Gastroesophageal sphincter (tissue), 4 donors: ENCODE measurements around the gene DIAPH2. TPM values are rescaled to one million over a fixed set of nuclear protein-coding genes. Genes with fewer than 3 reads are reported as not detected.

Experiments
- ATAC-seq: fragments of 150-250 bp; one replicate; pipeline ENCODE4 v1.9.1; 2016; ENCODE audit warnings: mild to moderate bottlenecking, moderate library complexity
- H3K27ac ChIP-seq, 4 donors: fragments of 200-600 bp; sonication (generic) in 3 of 4; 1 replicate in 3 of 4; 2 replicates in 1 of 4; pipeline ENCODE4 v1.5.1; 2016 to 2019
- H3K27me3 ChIP-seq: fragments of 200-600 bp; sonication (generic); one replicate; pipeline ENCODE4 v1.5.1; 2019
- H3K36me3 ChIP-seq, 2 donors: fragments of 200-600 bp; sonication (generic); one replicate each; pipeline ENCODE4 v1.5.1; 2019; ENCODE audit warnings: control low read depth in 1 of 2
- H3K4me1 ChIP-seq, 3 donors: fragments of 200-600 bp; sonication (generic); 1 replicate in 2 of 3; 2 replicates in 1 of 3; pipeline ENCODE4 v1.5.1; 2016 to 2019; ENCODE audit warnings: control low read depth in 2 of 3
- H3K4me3 ChIP-seq, 2 donors: fragments of 200-600 bp; sonication (generic); one replicate each; pipeline ENCODE4 v1.5.1; 2019; ENCODE audit warnings: mild to moderate bottlenecking in 1 of 2, moderate library complexity in 1 of 2
- H3K9me3 ChIP-seq, 3 donors: fragments of 200-600 bp; sonication (generic); one replicate each; pipeline ENCODE4 v1.5.1; 2017 to 2019; ENCODE audit warnings: control low read depth in 2 of 3
- CTCF ChIP-seq, 4 experiments: fragments of 200-600 bp in 2 of 4; fragments of 450-650 bp in 2 of 4; sonication (generic) in 1 of 4; IDR thresholded peaks; one replicate each; pipeline ENCODE4 v1.5.1; 2017 to 2019; ENCODE audit warnings: antibody characterized with exemption in 4 of 4, mild to moderate bottlenecking in 2 of 4, moderate library complexity in 2 of 4
- EP300 ChIP-seq: sonication (generic); formaldehyde crosslinking; IDR thresholded peaks from one replicate; pipeline ENCODE4 v1.6.1; 2017; ENCODE audit warnings: antibody characterized with exemption, mild to moderate bottlenecking
- POLR2A ChIP-seq, 2 donors: fragments of 450-650 bp; IDR thresholded peaks; one replicate each; pipeline ENCODE4 v1.6.1; 2017; ENCODE audit warnings: antibody characterized with exemption in 2 of 2, mild to moderate bottlenecking in 2 of 2, moderate library complexity in 1 of 2
- POLR2AphosphoS5 ChIP-seq: sonication (generic); formaldehyde crosslinking; IDR thresholded peaks from one replicate; pipeline ENCODE4 v1.6.1; 2017; ENCODE audit warnings: antibody characterized with exemption
- WGBS, 2 donors: methylation state at CpG; one replicate each; pipeline ENCODE4 v1.1.5; 2018; ENCODE audit warnings: low coverage in 1 of 2; 5-methylcytosine and 5-hydroxymethylcytosine counted together
- total RNA-seq, 4 donors: library from RNA; depleted of rRNA; stranded (reverse); fragments of >200 nt; gene quantifications; one replicate each; pipeline ENCODE4 v1.1.0, GENCODE V29; 2016

DIAPH2 gene
- total RNA-seq, 4 donors from 2014 or later: 46.1 to 93.9 (median 76.5) TPM

- no peaks in the 10 kb centered on the region for H3K4me1 ChIP-seq
- TF ChIP-seq POLR2AphosphoS5: no peak
- no peak for TF ChIP-seq POLR2A (IDR thresholded peaks at IDR 0.05)
- TF ChIP-seq EP300: no peak
- TF ChIP-seq CTCF (IDR thresholded peaks at IDR 0.05): no peak
- H3K36me3 ChIP-seq: no peaks in the 10 kb centered on the region
- H3K4me3 ChIP-seq: no peak overlapping the region
- ATAC-seq: no peak
- no peaks in the 10 kb centered on the region for H3K9me3 ChIP-seq
- no peaks in the 10 kb centered on the region for H3K27me3 ChIP-seq
- WGBS, 2 donors: 87 to 100% methylated on average over 3 of the region's 3 CpGs
- no peak overlapping the region for H3K27ac ChIP-seq
Measured at GRCh38 chrX:97046867-97047266, 362.2 kb downstream of the DIAPH2 start.

GRCh38 chrX:97050392-97050791 lies 365.8 kb downstream of the DIAPH2 start:
- no peak for TF ChIP-seq POLR2A (IDR thresholded peaks at IDR 0.05)
- TF ChIP-seq EP300: no peak
- TF ChIP-seq CTCF (IDR thresholded peaks at IDR 0.05): no peak
- TF ChIP-seq POLR2AphosphoS5: no peak
- Histone ChIP-seq H3K27ac (no peak overlapping the region), H3K9me3 (no peaks in the 10 kb centered on the region), H3K36me3 (no peaks in the 10 kb centered on the region), H3K27me3 (no peaks in the 10 kb centered on the region), H3K4me1 (no peaks in the 10 kb centered on the region), H3K4me3 (no peak overlapping the region)
- 23 to 29% methylated on average over 2 of the region's 2 CpGs for WGBS, 2 donors
- ATAC-seq: no peak

- H3K4me1 ChIP-seq: no peaks in the 10 kb centered on the region
- no peak for ATAC-seq
- H3K9me3 ChIP-seq: no peaks in the 10 kb centered on the region
- no peaks in the 10 kb centered on the region for H3K36me3 ChIP-seq
- no peak overlapping the region for H3K27ac ChIP-seq
- no peak overlapping the region for H3K4me3 ChIP-seq
- TF ChIP-seq POLR2AphosphoS5 (no peak), EP300 (no peak), POLR2A (IDR thresholded peaks at IDR 0.05) (no peak), CTCF (IDR thresholded peaks at IDR 0.05) (no peak)
- 49 to 65% methylated on average over 4 of the region's 4 CpGs for WGBS, 2 donors
- no peaks in the 10 kb centered on the region for H3K27me3 ChIP-seq
Measured at GRCh38 chrX:97057349-97057909, 372.8 kb downstream of the DIAPH2 start.

GRCh38 chrX:97060020-97060419 lies 375.4 kb downstream of the DIAPH2 start:
- H3K36me3 ChIP-seq: no peaks in the 10 kb centered on the region
- 52 to 98% methylated on average over 4 of the region's 4 CpGs for WGBS, 2 donors
- H3K4me3 ChIP-seq: no peak overlapping the region
- H3K27me3 ChIP-seq: no peaks in the 10 kb centered on the region
- H3K4me1 ChIP-seq: no peaks in the 10 kb centered on the region
- no peaks in the 10 kb centered on the region for H3K9me3 ChIP-seq
- TF ChIP-seq CTCF (IDR thresholded peaks at IDR 0.05) (no peak), POLR2AphosphoS5 (no peak), EP300 (no peak), POLR2A (IDR thresholded peaks at IDR 0.05) (no peak)
- ATAC-seq: no peak
- H3K27ac ChIP-seq: no peak overlapping the region

- TF ChIP-seq CTCF (IDR thresholded peaks at IDR 0.05) (no peak), POLR2A (IDR thresholded peaks at IDR 0.05) (no peak), EP300 (no peak), POLR2AphosphoS5 (no peak)
- Histone ChIP-seq H3K9me3 (no peaks in the 10 kb centered on the region), H3K4me1 (no peaks in the 10 kb centered on the region), H3K4me3 (no peak overlapping the region), H3K36me3 (no peaks in the 10 kb centered on the region), H3K27ac (no peak overlapping the region), H3K27me3 (no peaks in the 10 kb centered on the region)
- no peak for ATAC-seq
- 75 to 81% methylated on average over 4 to 5 of the region's 5 CpGs for WGBS, 2 donors
Measured at GRCh38 chrX:97065066-97065465, 380.4 kb downstream of the DIAPH2 start.
